Activated CD4-positive, alpha-beta T cell treated with anti-CD3 and anti-CD28 coated beads, Interleukin-2, amount 50 U/mL, for 48 hours (primary cell): ENCODE results near the gene SAMD10.
A peak's percentile ranks its signal among the peaks of the same experiment; 100 is the strongest.
"Not testable (repeated sequence)": the region's sequence is repeated elsewhere in the genome, so short reads cannot be mapped to it uniquely, and the experiment has no call there.

ENCODE experiments used
- DNase-seq, 2 experiments: peaks; one replicate each; pipeline ENCODE4 v3.0.0-alpha.2; 2020

Gene SAMD10

GRCh38 chr20:63979557-63980316, at the start of gene SAMD10:
SAMD10 (minus strand) TSS chr20:63979642; CDS start chr20:63979467, 175 bp downstream.
- peak; percentile 92 to 93 for DNase-seq

DNA sequence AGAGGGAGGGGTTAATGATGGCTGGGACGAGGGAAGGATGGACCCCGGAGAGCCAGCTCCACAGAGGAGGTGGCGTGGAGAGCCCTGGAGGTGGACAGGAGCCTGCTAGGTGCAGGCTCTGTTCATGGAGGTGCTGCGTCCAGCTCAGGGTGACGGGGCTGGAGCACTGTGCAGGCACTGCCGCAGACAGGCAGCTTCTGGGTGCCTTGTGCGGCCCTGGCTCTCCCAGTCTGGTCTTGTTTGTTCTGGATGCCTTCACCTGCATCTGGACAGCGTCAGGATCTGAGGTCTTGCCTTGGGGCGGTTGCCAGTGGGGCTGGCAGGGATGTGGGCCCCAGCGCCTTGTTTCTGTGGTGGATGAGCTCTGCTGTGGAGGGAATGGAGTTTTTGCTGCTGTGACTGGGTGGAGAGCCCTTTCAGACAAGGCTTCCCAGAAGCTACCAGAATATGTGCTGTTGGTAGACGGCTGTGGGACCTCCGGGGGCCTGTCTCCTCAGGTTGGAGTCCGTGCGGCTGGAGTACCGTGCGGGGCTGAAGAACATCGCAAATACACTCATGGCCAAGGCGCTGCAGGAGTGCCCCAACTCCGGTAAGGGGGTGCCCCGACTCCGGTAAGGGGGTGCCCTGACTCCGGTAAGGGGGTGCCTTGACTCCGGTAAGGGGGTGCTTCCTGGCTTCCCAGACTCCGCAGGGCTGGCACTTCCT, 48.7 kb upstream of the SAMD10 start:
- DNase-seq: no peak

DNA sequence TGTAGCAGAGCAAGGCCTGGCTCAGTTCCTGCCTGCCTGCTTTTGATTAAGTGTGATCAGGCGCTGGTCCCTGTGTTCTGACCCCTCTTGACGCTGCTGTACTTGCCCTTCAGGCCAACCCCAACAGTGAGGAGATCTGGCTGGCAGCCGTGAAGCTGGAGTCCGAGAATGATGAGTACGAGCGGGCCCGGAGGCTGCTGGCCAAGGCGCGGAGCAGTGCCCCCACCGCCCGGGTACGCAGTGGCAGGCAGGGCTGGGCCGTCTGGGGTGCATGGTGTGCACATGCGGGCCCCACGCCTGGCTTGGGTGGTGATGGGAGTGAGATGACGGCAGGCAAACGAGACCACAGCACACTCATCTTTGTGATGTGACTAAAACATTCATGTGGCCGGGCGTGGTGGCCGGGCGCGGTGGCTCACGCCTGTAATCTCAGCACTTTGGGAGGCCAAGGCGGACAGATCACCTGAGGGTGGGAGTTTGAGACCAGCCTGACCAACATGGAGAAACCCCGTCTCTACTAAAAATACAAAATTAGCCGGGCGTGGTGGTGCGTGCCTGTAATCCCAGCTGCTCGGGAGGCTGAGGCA, 46.5 kb upstream of the SAMD10 start:
- no peak for DNase-seq

DNA sequence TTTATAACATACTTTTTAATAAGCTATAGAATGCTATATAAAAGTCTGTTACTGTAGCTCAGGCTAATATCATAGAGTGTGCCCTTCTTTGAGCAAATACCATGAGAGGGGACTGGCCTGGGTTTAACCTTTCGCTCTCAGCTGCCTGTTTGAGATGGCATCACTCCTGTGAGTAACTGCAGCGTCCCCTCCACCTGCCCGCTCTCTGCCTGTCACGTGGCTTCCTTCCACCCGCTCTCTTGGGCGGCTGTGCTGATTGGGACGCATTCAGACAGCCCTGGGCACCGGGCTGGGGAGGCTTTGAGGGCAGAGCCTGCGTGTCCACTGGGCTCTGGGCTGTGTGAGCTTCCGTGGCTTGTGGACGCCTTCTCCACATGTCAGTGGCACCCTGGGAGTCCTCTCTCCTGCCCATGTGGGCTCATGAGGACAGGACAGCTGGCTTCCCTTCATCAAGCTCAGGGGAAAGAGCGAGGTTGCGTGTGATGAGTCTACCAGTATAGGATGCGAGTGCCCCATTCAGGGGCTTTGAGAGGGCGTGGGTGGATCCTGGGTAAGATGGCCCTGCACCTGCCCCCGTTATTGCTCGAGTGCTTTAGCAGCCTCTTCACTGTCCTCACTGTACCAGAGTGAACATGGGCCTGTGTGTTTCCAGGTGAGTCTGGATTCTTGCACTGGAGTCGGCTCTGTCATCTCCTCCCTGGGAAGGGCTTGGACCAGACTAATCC, 45.8 kb upstream of the SAMD10 start:
- DNase-seq: no peak

DNA sequence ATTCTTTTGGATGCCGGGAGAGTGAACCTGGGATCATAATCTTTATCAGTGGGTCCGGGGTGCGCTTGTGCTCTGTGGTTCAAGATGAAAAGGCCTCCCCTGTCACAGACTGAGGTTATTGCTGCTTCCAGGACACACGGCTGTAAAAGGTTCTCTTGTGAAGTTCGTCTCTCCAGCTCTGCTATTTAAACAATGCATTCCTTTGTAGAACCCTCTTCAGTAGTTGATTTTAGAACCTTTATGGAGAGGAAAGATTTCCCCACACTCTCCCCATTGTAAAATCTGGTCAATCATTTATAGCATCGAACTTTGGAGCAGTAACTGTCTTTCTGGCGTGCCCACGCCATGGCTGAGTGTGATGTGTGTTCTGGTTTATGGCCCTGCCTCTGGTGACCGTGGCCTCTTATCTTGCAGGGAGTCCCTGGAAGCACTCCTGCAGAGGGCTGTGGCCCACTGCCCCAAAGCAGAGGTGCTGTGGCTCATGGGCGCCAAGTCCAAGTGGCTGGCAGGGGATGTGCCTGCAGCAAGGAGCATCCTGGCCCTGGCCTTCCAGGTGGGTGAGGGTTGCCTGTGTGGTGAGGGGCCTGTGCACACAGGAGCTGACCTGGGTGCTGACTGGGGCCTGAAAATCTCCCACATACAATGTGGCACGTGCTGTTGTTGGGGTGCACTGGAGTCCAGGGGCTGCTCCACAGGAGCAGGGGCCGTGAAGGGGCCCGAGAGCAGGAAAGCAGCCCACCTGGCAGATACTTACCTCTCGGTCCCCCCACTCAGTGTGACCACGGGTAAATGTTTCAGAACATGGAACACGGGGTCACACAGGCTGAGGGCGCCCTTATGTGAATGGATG, 44.9 kb upstream of the SAMD10 start:
- no peak for DNase-seq

DNA sequence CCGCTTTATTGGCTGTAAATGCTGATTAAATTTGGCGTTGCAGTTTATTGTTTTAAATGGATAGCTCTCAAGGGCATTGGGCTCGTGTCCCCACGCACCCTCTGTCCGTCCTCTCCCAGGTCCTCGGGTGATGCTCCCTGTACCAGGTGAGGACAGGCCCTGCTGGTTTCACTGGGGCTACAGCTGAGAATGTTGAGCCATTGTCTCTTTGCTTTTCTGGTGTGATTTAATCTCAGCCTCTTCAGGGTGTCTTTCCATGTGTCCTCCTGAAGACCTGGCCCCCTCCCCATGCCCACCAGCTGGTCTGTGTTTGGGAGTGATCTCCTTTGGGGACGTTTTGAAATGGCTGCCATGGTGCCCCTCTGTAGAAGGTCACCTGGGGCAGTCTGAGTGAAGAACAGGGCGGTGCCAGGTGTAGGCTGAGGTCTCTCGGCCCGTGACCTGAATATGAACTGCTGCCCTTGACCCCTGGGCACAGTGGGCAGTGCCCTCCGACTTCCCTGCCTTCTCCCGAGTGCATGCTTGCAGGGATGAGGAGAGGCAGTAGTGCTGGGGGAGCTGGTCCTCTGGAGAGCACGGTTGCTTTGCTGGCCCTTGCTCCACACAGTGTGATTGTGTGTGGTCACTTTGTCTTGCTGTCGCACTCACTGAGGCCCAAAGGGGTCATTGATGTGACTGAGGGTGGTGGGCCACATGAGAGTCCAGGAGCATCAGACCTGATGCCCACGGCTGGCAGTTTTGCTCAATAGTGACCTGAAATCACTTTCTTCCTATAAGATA, 44.1 kb upstream of the SAMD10 start:
- no peak for DNase-seq

DNA sequence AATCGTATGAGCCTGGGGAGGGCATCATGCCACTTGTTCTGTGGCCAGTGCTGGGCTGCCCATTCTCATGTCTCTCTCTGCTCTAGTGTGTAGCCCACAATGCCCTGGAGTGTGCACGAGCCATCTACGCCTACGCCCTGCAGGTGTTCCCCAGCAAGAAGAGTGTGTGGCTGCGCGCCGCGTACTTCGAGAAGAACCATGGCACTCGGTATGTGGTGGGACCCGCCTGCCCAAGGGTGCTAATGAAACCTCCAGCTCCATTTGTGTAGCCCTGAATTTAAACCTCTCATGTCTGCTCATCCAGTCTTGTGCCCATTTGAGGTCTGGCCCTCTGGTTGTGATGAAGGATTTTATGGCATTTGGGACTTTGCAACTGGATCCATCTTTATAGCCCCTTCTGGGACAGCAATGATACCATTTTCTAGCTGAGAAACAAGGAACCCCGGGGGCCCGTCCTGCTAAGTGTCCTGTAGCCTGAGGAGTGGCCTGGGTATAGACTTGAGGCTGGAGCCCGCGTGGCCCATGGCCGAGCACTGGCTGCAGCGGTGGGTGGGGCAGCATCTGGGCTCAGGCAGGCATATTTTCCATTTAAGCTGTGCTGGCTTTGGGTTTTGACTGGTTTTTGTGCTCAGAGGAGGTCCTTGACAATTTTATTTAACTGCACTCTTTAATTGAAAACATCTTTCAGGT, 43.4 kb upstream of the SAMD10 start:
- DNase-seq: no peak

DNA sequence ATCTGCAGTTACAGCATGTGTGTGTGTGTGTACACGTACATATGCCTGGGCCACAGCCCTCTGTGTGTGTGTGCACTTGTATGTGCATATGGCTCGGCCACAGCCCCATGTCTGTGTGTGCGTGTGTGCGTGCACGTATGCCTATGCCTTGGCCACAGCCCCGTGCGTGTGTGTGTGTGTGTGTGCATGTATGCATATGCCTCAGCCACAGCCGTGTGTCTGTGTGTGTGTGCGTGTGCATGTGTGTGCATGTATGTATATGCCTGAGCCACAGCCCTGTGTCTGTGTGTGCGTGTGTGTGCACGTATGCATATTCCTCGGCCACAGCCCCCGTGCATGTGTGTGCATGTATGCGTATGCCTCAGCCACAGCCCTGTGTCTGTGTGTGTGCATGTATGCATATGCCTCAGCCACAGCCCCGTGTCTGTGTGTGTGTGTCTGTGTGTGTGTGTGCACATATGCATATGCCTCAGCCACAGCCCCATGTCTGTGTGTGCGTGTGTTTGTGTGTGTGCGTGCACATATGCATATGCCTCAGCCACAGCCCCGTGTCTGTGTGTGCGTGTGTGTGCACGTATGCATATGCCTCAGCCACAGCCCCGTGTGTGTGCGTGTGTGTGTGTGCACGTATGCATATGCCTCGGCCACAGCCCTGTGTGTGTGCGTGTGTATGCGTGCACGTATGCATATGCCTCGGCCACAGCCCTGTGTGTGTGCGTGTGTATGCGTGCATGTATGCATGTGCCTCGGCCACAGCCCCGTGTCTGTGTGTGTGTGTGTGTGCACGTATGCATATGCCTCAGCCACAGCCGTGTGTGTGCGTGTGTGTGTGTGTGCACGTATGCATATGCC, 41.9 kb upstream of the SAMD10 start:
- no peak for DNase-seq

DNA sequence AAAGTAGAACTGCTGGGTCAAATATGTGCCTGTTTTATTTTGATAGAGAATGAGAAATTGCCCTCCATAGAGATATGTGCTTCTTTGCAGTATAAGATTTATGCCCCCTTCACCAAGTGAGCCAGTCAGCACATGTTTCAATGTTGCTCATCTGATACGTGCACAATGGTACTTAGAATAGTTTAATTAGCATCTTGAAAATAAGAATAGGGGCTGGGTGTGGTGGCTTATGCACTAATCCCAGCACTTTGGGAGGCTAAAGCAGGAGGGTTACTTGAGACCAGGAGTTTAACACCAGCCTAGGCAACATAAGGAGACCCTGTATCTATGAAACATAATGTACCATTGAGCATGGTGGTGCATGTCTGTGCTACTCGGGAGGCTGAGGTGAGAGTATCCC, 36.2 kb upstream of the SAMD10 start:
- DNase-seq: no peak

GRCh38 chr20:64012385-64013154, 33.1 kb upstream of the SAMD10 start:
- not testable (repeated sequence) for DNase-seq

DNA sequence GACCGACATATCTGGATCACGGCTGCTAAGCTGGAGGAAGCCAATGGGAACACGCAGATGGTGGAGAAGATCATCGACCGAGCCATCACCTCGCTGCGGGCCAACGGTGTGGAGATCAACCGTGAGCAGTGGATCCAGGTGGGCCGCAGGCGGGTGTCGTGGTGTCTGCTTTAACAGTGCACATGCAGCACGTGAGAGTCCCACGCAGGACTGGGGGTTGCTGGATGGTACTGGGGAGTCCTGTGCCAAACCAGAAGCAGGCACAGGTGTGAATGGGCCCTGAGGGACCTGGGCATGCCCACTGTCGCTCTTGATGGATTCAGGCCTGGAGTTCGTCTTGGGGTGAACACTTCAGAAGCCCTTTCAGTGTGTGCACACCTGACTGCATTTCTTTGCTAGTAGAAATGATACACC, 31.9 kb upstream of the SAMD10 start:
- no peak for DNase-seq

DNA sequence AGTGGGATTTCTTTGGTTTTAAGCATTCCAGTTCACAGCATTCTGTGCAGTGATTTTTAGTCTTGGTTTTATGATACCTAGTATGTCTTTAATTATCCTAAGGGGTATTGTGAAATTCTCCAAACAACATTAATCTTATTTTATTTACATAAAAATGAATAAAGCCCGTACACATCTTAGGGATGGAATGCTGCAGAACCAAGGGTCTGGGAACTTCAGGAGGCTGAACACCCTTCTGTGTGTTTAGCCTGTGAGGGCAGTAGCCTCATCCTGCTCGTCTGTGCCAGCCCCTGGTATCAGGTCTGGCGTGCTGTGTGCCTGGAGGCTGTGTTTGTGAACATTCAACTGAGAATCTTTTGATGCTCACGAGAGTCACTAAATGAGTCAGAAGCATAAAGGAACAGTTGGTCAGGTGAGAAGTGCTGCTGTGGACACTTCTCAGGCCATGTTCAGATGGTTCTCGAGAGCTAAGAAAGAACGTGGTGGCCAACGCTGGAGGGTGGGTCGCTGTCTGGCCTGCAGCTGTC, 31.3 kb upstream of the SAMD10 start:
- DNase-seq: peak in 1 of 2 experiments; percentile 14

GRCh38 chr20:64009811-64010387, 30.5 kb upstream of the SAMD10 start:
- no peak for DNase-seq

DNA sequence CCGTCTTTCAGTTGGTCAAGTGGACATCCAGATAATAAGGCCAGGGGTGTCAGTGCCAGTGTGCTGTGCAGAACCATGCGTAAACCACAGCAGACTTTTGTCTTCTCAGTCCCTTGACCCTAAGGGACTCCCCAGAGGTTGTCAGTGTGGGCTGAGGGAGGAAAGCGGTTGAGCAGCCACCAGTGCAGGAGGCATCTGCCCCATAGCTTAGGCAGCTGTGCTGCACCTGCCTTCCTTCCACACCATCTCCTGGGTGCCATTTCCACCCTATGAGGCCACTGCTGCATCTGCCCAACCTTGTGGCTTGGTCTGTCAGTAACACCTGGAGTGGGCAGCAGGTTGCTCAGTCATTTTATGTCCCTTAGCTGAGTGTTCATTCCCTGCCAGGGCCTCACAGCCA, 27.5 kb upstream of the SAMD10 start:
- DNase-seq: no peak

DNA sequence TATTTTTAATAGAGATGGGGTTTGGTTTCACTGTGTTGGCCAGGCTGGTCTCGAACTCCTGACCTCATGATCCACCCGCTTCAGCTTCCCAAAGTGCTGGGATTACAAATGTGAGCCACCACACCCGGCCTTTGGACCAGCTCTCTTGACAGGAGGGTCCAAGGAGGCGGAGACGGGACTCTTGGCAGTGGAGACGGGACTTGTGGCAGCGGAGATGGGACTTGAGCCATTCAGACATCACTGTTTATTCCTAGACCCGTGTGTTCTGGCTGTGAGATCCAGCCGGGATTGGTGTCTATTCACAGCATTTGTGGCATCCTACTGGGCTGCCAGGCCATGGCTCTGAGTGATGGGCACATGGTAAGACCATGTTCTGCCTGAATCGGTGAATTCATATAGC, 27.0 kb upstream of the SAMD10 start:
- no peak for DNase-seq

DNA sequence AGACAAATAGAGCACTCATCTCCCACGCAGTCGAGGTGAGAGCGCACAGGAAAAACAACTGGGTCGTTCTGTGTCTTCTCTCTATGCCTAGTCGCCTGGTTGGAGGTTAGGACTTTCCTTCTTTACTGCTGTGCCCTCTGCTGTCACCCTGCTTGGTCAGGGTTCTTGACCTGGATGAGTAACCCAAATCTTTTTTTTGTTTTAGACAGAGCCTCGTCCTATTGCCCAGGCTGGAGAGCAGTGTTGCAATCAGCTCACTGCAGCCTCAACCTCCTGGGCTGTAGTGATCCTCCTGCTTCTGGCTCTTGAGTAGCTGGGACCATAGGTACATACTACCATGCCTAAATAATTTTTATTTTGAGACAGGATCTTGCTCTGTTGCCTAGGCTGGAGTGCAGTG, 26.0 kb upstream of the SAMD10 start:
- no peak for DNase-seq

- no peak for DNase-seq
These were observed 24.7 kb upstream of the SAMD10 start for GRCh38 chr20:64003960-64004725.

DNA sequence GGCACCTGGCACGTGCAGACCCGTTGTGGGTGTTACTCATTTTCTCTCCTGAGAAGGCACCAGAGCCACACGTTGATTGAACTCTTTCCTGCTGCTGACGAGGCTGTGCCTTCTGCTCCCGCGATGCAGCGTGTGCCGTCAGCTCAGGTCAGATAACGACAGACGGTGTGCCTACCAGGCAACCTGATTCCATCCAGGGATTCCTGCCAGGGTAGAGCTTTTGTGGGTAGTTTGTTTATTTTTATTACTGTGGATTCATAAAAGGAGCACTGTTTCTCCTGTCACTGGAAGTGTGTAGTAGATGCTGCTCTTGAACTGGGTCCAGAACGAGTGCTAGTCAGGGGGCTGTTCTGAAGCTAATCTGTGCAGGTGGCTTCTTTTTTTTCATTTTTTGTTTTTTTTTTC, 22.2 kb upstream of the SAMD10 start:
- peak in 1 of 2 experiments; percentile 10 for DNase-seq
